ENCODE data around the gene TNNC1.

Gene TNNC1

GRCh38 chr3:52446042-52446441 is 7.8 kb downstream of the TNNC1 start:
- Mint-ChIP-seq H3K27me3 (peaks cover 0 to 16% of the 10 kb centered on the region in 2 donors), H3K9me3 (no peaks in the 10 kb centered on the region), H3K4me3 (no peak overlapping the region), H3K4me1 (peaks cover 8 to 23% of the 10 kb centered on the region in 2 donors), H3K27ac (no peak overlapping the region), H3K36me3 (no peaks in the 10 kb centered on the region)
- no peak for DNase-seq
- no peak for ATAC-seq (replicated peaks)

- peaks cover 8 to 23% of the 10 kb centered on the region in 2 donors for H3K4me1 Mint-ChIP-seq
- DNase-seq (peak; percentile 65), ATAC-seq (replicated peaks) (peak; percentile 97 to 98)
- peak within 1 kb of the TSS; percentile 65 for H3K27ac Mint-ChIP-seq
- H3K9me3 Mint-ChIP-seq = no peaks in the 10 kb centered on the region
- H3K4me3 Mint-ChIP-seq = no peak within 1 kb of the TSS
- no peaks in the 10 kb centered on the region for H3K36me3 Mint-ChIP-seq
- H3K27me3 Mint-ChIP-seq = peaks cover 0 to 16% of the 10 kb centered on the region in 2 donors
Measured at GRCh38 chr3:52444860-52445793, 8.7 kb downstream of the TNNC1 start, which contains the start of gene SEMA3G. Gene SEMA3G (minus strand): TSS chr3:52445103. CDS start chr3:52445027, 76 bp downstream.

- Mint-ChIP-seq H3K27ac (no peak overlapping the region), H3K27me3 (peaks cover 0 to 16% of the 10 kb centered on the region in 2 donors), H3K9me3 (no peaks in the 10 kb centered on the region), H3K4me3 (no peak overlapping the region), H3K4me1 (peaks cover 8 to 23% of the 10 kb centered on the region in 2 donors), H3K36me3 (no peaks in the 10 kb centered on the region)
- ATAC-seq (replicated peaks) (no peak), DNase-seq (no peak)
Measured at GRCh38 chr3:52443791-52444687, 9.8 kb downstream of the TNNC1 start.

- Mint-ChIP-seq H3K27ac (no peak overlapping the region), H3K27me3 (peaks cover 0 to 16% of the 10 kb centered on the region in 2 donors), H3K4me3 (no peak overlapping the region), H3K9me3 (no peaks in the 10 kb centered on the region), H3K4me1 (peaks cover 8 to 23% of the 10 kb centered on the region in 2 donors), H3K36me3 (no peaks in the 10 kb centered on the region)
- no peak for ATAC-seq (replicated peaks)
- DNase-seq = no peak
Measured at GRCh38 chr3:52443268-52443610, 10.6 kb downstream of the TNNC1 start.

- DNase-seq = no peak
- no peak for ATAC-seq (replicated peaks)
- Mint-ChIP-seq H3K4me3 (no peak overlapping the region), H3K4me1 (peaks cover 8 to 23% of the 10 kb centered on the region in 2 donors), H3K27ac (no peak overlapping the region), H3K27me3 (peaks cover 0 to 16% of the 10 kb centered on the region in 2 donors), H3K36me3 (no peaks in the 10 kb centered on the region), H3K9me3 (no peaks in the 10 kb centered on the region)
Measured at GRCh38 chr3:52442409-52443267, 11.2 kb downstream of the TNNC1 start.

- no peak overlapping the region for H3K4me3 Mint-ChIP-seq
- H3K27me3 Mint-ChIP-seq = peaks cover 0 to 16% of the 10 kb centered on the region in 2 donors
- DNase-seq (no peak), ATAC-seq (replicated peaks) (no peak)
- no peaks in the 10 kb centered on the region for H3K36me3 Mint-ChIP-seq
- no peaks in the 10 kb centered on the region for H3K9me3 Mint-ChIP-seq
- peaks cover 4 to 18% of the 10 kb centered on the region in 2 donors for H3K4me1 Mint-ChIP-seq
- H3K27ac Mint-ChIP-seq = no peak overlapping the region
Measured at GRCh38 chr3:52441772-52442332, 12.0 kb downstream of the TNNC1 start.

- Mint-ChIP-seq H3K4me1 (peaks cover 2 to 16% of the 10 kb centered on the region in 2 donors), H3K36me3 (no peaks in the 10 kb centered on the region), H3K27ac (no peak overlapping the region), H3K9me3 (no peaks in the 10 kb centered on the region), H3K27me3 (peaks cover 0 to 16% of the 10 kb centered on the region in 2 donors), H3K4me3 (no peak overlapping the region)
- DNase-seq (no peak), ATAC-seq (replicated peaks) (no peak)
Measured at GRCh38 chr3:52441091-52441771, 12.6 kb downstream of the TNNC1 start.

- Mint-ChIP-seq H3K27me3 (peaks cover 0 to 16% of the 10 kb centered on the region in 2 donors), H3K4me1 (peaks cover 2 to 14% of the 10 kb centered on the region in 2 donors), H3K4me3 (no peak overlapping the region), H3K36me3 (no peaks in the 10 kb centered on the region), H3K27ac (no peak overlapping the region), H3K9me3 (no peaks in the 10 kb centered on the region)
- DNase-seq = no peak
- ATAC-seq (replicated peaks) = no peak
Measured at GRCh38 chr3:52440671-52441070, 13.2 kb downstream of the TNNC1 start.

- Mint-ChIP-seq H3K4me1 (peaks cover 2 to 9% of the 10 kb centered on the region in 2 donors), H3K27ac (no peak overlapping the region), H3K36me3 (no peaks in the 10 kb centered on the region), H3K9me3 (no peaks in the 10 kb centered on the region), H3K4me3 (no peak overlapping the region), H3K27me3 (peaks cover 0 to 16% of the 10 kb centered on the region in 2 donors)
- ATAC-seq (replicated peaks) (no peak), DNase-seq (no peak)
Measured at GRCh38 chr3:52440249-52440551, 13.6 kb downstream of the TNNC1 start.

- H3K4me3 Mint-ChIP-seq = no peak overlapping the region
- ATAC-seq (replicated peaks) = no peak
- DNase-seq = no peak
- peaks cover 0 to 16% of the 10 kb centered on the region in 2 donors for H3K27me3 Mint-ChIP-seq
- H3K27ac Mint-ChIP-seq = no peak overlapping the region
- H3K4me1 Mint-ChIP-seq = peaks cover 0 to 5% of the 10 kb centered on the region in 2 donors
- H3K36me3 Mint-ChIP-seq = no peaks in the 10 kb centered on the region
- H3K9me3 Mint-ChIP-seq = no peaks in the 10 kb centered on the region
Measured at GRCh38 chr3:52439426-52440248, 14.2 kb downstream of the TNNC1 start.

GRCh38 chr3:52438579-52439425 is 15.0 kb downstream of the TNNC1 start:
- no peak overlapping the region for H3K4me3 Mint-ChIP-seq

GRCh38 chr3:52438104-52438376 is 15.8 kb downstream of the TNNC1 start:
- H3K4me1 Mint-ChIP-seq = no peaks in the 10 kb centered on the region
- no peaks in the 10 kb centered on the region for H3K9me3 Mint-ChIP-seq
- ATAC-seq (replicated peaks) (no peak), DNase-seq (no peak)
- no peak overlapping the region for H3K4me3 Mint-ChIP-seq
- no peak overlapping the region for H3K27ac Mint-ChIP-seq
- H3K27me3 Mint-ChIP-seq = peaks cover 0 to 7% of the 10 kb centered on the region in 2 donors
- H3K36me3 Mint-ChIP-seq = no peaks in the 10 kb centered on the region

More at GRCh38 chr3:52438579-52439425, 15.0 kb downstream of the TNNC1 start:
- DNase-seq (no peak), ATAC-seq (replicated peaks) (no peak)
- Mint-ChIP-seq H3K27ac (no peak overlapping the region), H3K27me3 (peaks cover 0 to 11% of the 10 kb centered on the region in 2 donors), H3K36me3 (no peaks in the 10 kb centered on the region), H3K4me1 (no peaks in the 10 kb centered on the region), H3K9me3 (no peaks in the 10 kb centered on the region)
